ENCODE results near the gene SASH1. TPM values are rescaled to one million over a fixed set of nuclear protein-coding genes. Genes with fewer than 3 reads are reported as not detected.

The SASH1 gene
- total RNA-seq, 1 donor from 2014 or later, result 15.5 TPM

GRCh38 chr6:148445620-148446019 is 103.0 kb downstream of the SASH1 start:
- H3K36me3 ChIP-seq (ENCODE audit: insufficient read depth, low read length), result no peaks in the 10 kb centered on the region
- Mint-ChIP-seq H3K36me3 (ENCODE audit: low read depth, unreplicated experiment) (peaks cover 6% of the 10 kb centered on the region), H3K4me3 (ENCODE audit: unreplicated experiment) (peak overlapping the region; percentile 20), H3K27ac (ENCODE audit: unreplicated experiment) (peak overlapping the region; percentile 82), H3K4me1 (ENCODE audit: low read depth, unreplicated experiment) (peaks cover 41% of the 10 kb centered on the region), H3K27me3 (ENCODE audit: low read depth, unreplicated experiment) (no peaks in the 10 kb centered on the region), H3K9me3 (ENCODE audit: unreplicated experiment) (no peaks in the 10 kb centered on the region)
- no peak overlapping the region for H2AFZ ChIP-seq (ENCODE audit: low read depth, low read length)
- TF ChIP-seq EZH2 (IDR thresholded peaks at IDR 0.05; ENCODE audit: insufficient read depth, low read length) (no peak), CTCF (IDR thresholded peaks at IDR 0.05; ENCODE audit: insufficient read depth, low read depth, low read length) (no peak)
- no peaks in the 10 kb centered on the region for H3K27me3 ChIP-seq (ENCODE audit: insufficient read depth, low read length)
- peaks cover 29% of the 10 kb centered on the region for H3K4me1 ChIP-seq (ENCODE audit: insufficient read depth, low read length)
- H3K79me2 ChIP-seq (ENCODE audit: insufficient read depth, low read length), result no peaks in the 10 kb centered on the region
- H3K9ac ChIP-seq (ENCODE audit: low read length), result no peak overlapping the region
- FAIRE-seq (no peak), DNase-seq (ENCODE audit: low read depth) (peak; percentile 57)
- peak overlapping the region; percentile 32 for H3K27ac ChIP-seq (ENCODE audit: low read depth, low read length)
- H3K4me3 ChIP-seq (ENCODE audit: insufficient read depth, low read depth, low read length), result no peak overlapping the region
- peak overlapping the region; percentile 64 for H3K4me2 ChIP-seq (ENCODE audit: low read length)
- no peaks in the 10 kb centered on the region for H4K20me1 ChIP-seq (ENCODE audit: insufficient read depth, low read length)
- H3K9me3 ChIP-seq (ENCODE audit: insufficient read depth, low read depth, low read length), result no peaks in the 10 kb centered on the region

- FAIRE-seq, result no peak
- H4K20me1 ChIP-seq (ENCODE audit: insufficient read depth, low read length), result no peaks in the 10 kb centered on the region
- TF ChIP-seq EZH2 (IDR thresholded peaks at IDR 0.05; ENCODE audit: insufficient read depth, low read length) (no peak), CTCF (IDR thresholded peaks at IDR 0.05; ENCODE audit: insufficient read depth, low read depth, low read length) (no peak)
- Mint-ChIP-seq H3K36me3 (ENCODE audit: low read depth, unreplicated experiment) (peaks cover 6% of the 10 kb centered on the region), H3K4me3 (ENCODE audit: unreplicated experiment) (no peak overlapping the region), H3K27me3 (ENCODE audit: low read depth, unreplicated experiment) (no peaks in the 10 kb centered on the region), H3K9me3 (ENCODE audit: unreplicated experiment) (no peaks in the 10 kb centered on the region), H3K27ac (ENCODE audit: unreplicated experiment) (no peak overlapping the region), H3K4me1 (ENCODE audit: low read depth, unreplicated experiment) (peaks cover 31% of the 10 kb centered on the region)
- peaks cover 19% of the 10 kb centered on the region for H3K4me1 ChIP-seq (ENCODE audit: insufficient read depth, low read length)
- DNase-seq (ENCODE audit: low read depth), result no peak
- no peak overlapping the region for H3K27ac ChIP-seq (ENCODE audit: low read depth, low read length)
- no peak overlapping the region for H2AFZ ChIP-seq (ENCODE audit: low read depth, low read length)
- no peaks in the 10 kb centered on the region for H3K36me3 ChIP-seq (ENCODE audit: insufficient read depth, low read length)
- no peaks in the 10 kb centered on the region for H3K27me3 ChIP-seq (ENCODE audit: insufficient read depth, low read length)
- H3K9ac ChIP-seq (ENCODE audit: low read length), result no peak overlapping the region
- no peaks in the 10 kb centered on the region for H3K79me2 ChIP-seq (ENCODE audit: insufficient read depth, low read length)
- H3K4me2 ChIP-seq (ENCODE audit: low read length), result no peak overlapping the region
- no peaks in the 10 kb centered on the region for H3K9me3 ChIP-seq (ENCODE audit: insufficient read depth, low read depth, low read length)
- no peak overlapping the region for H3K4me3 ChIP-seq (ENCODE audit: insufficient read depth, low read depth, low read length)
These were observed 104.0 kb downstream of the SASH1 start for GRCh38 chr6:148446681-148447080.

- Histone ChIP-seq H3K9ac (ENCODE audit: low read length) (no peak overlapping the region), H3K36me3 (ENCODE audit: insufficient read depth, low read length) (no peaks in the 10 kb centered on the region), H3K79me2 (ENCODE audit: insufficient read depth, low read length) (no peaks in the 10 kb centered on the region), H2AFZ (ENCODE audit: low read depth, low read length) (no peak overlapping the region), H3K4me2 (ENCODE audit: low read length) (no peak overlapping the region), H3K4me3 (ENCODE audit: insufficient read depth, low read depth, low read length) (no peak overlapping the region), H3K27ac (ENCODE audit: low read depth, low read length) (no peak overlapping the region), H3K27me3 (ENCODE audit: insufficient read depth, low read length) (no peaks in the 10 kb centered on the region), H4K20me1 (ENCODE audit: insufficient read depth, low read length) (no peaks in the 10 kb centered on the region), H3K4me1 (ENCODE audit: insufficient read depth, low read length) (peaks cover 15% of the 10 kb centered on the region), H3K9me3 (ENCODE audit: insufficient read depth, low read depth, low read length) (no peaks in the 10 kb centered on the region)
- Mint-ChIP-seq H3K9me3 (ENCODE audit: unreplicated experiment) (no peaks in the 10 kb centered on the region), H3K36me3 (ENCODE audit: low read depth, unreplicated experiment) (peaks cover 6% of the 10 kb centered on the region), H3K27me3 (ENCODE audit: low read depth, unreplicated experiment) (no peaks in the 10 kb centered on the region), H3K4me1 (ENCODE audit: low read depth, unreplicated experiment) (peaks cover 28% of the 10 kb centered on the region), H3K27ac (ENCODE audit: unreplicated experiment) (no peak overlapping the region), H3K4me3 (ENCODE audit: unreplicated experiment) (no peak overlapping the region)
- no peak for TF ChIP-seq CTCF (IDR thresholded peaks at IDR 0.05; ENCODE audit: insufficient read depth, low read depth, low read length)
- TF ChIP-seq EZH2 (IDR thresholded peaks at IDR 0.05; ENCODE audit: insufficient read depth, low read length), result no peak
- FAIRE-seq (no peak), DNase-seq (ENCODE audit: low read depth) (no peak)
These were observed 105.0 kb downstream of the SASH1 start for GRCh38 chr6:148447521-148448230.

Measured in astrocyte (in vitro differentiated cells and primary cell).